HG03095 (cell line): Measurements from ENCODE around the gene SNX3.

ENCODE experiments used
- ATAC-seq: cut with Tn5 transposase; IDR thresholded peaks from one replicate; pipeline ENCODE4 v1.9.1; 2021; ENCODE audit warnings: moderate library complexity; ENCODE audit not compliant: unreplicated experiment

SNX3 gene

GRCh38 chr6:108171291-108171917, 89.4 kb downstream of the SNX3 start:
- ATAC-seq, result no peak

DNA sequence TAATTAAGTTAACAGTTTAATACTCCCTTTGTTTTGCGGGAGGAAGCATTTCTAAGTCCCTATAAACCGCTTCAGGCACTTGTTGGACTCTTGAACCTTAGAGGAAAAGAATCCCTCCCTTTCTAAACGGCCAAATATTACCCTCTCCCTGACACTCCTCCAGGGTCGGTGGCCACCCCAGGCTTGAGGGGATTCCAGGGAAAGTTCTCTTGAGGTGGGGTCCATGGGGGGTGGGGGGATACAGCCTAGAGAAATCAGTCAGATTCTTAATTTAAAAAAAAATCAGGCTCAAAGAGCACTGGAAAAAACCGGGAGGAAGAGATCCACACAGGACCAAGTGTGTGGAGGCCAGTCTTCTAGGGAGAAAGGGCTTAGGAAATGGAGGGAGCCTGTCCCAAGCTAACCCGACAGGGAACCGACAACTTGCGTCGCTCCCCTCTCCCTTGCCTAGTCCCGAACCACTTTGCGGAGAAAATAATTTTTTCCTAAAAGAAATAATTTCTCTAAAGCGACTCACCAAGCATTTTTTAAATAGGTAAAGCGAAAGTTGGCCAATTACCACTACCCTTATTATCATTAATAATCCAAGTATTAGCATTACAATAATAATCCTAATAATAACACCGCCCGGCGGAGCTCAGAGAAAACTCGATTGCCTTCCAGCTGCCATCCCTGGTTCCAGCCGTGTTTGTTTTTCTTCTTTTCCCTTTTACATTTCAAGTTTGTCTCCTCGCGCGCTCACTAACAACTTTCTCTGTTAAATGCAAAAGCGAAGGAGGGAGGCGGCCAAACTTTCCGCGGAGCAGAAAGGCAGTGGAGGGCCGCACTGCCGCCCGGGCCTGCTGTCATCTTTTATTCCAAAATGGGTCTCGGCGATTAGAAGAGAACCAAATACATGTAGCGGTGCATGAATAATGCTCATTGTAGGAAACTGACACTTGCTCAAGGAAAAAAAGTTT, 90.2 kb downstream of the SNX3 start:
- no peak for ATAC-seq

- no peak for ATAC-seq
These were observed 91.1 kb downstream of the SNX3 start for GRCh38 chr6:108169464-108170331.

GRCh38 chr6:108168501-108169463, 92.1 kb downstream of the SNX3 start:
- ATAC-seq, result no peak

DNA sequence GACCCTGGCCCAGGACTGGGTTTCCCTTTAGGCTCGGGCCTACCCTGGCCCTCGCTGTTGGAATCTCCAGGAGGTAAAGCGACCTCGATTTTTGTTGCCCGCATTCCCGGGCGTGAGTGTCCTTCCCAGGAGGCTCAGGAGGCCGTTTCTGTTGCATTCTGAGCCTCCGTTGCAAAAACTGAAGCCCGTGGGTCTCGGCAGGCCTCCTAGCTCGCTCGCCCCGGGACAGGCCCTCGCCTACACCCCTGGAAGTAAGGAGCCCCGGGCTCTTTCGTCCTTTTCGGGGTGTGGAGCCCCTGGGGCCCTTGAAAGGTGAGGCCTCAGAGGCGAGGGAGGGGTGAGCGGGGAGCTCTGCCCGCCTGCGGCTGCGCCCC, 92.8 kb downstream of the SNX3 start:
- no peak for ATAC-seq

- no peak for ATAC-seq
These were observed 93.3 kb downstream of the SNX3 start for GRCh38 chr6:108167449-108168089.

DNA sequence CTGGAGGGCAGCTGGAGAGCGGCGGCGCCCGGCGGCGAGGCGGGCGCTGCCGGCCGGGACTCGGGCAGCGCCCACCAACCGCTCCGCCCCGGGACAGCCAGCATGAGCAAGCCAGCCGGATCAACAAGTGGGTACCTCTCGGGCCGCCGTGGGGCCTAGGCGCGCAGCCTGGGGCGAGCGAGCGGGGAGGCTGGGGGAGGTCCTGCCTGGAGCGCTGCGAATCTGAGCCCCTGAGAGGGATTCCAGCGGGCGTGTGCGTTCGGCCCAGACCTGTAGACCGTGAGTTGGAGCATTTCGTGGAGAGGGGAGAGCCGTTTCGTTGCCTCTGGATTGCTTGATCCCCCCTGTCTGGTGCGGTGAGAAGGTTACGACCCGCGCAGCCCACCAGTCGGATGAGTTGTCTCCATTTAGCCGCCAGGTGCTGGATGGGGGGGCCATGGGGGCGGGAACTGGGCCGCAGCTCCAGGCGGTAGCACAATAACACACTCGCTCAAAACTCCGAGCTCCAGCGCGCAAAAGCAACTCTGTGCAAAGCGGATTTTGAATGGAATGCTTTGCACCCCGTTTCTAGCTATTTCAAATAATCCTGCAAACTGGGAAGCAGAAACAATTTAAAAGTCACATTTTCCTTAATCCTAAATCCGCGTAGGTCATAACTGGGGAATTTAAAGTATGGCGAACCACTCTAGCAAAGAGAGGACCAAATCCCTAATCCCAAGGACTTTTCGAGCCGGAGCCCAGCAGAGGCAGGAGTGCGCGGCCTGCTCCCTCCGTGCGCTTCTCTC, 94.0 kb downstream of the SNX3 start:
- ATAC-seq, result no peak

DNA sequence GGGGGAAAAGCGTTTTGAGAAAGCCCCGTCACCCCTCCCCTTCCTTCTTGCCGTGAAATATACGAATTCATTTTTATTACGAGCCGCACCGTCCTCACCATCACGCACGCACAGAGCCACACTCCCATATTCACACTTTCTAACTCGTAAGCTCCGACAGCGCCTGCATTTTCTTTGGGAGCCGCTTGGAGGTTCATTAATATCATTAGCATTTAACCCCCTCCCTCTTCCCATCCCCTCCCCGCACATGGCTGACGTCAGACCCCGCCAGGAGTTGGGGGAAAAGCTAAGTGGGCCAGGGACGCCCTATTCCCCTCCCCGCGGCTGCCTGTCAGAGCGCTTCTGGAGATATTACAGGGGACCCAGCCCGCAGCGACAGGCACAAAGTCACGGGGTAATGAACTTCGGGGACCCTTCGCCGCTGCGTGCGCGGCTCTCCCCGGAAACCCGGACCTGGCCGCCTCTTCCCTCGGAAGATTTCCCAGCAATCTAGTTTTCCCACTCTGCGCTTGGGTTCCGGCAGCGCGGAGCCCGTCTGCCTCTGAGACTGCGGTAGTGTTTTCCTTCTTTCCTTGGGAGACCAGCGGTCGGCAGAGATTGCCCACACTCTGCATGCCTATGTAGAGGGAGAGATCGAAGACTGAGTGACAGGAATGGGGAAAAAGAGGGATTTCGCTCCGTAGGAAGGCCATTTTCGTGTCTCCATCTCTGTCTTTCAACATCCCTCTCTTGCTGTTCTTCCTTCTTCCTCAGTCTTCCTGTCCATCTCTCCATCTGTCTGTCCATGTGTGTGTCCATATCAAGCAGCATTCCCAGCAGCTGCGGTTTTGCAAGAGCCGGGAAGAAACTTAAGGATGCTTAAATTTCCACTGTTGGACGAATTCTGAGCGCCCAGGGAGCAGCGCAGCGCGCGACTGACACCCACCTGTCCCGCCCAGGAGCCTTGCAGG, 94.9 kb downstream of the SNX3 start, which contains the start of gene NR2E1:
TSS of gene NR2E1 (plus strand) at position 309 of the 950 bp plus-strand sequence. CDS start 744 bp downstream, outside the sequence.
- no peak for ATAC-seq

- no peak for ATAC-seq
These were observed 95.8 kb downstream of the SNX3 start for GRCh38 chr6:108164815-108165706.

GRCh38 chr6:108164543-108164814, 96.4 kb downstream of the SNX3 start:
- no peak for ATAC-seq

GRCh38 chr6:108163644-108164542, 96.9 kb downstream of the SNX3 start:
- ATAC-seq, result no peak

- ATAC-seq, result no peak
These were observed 97.6 kb downstream of the SNX3 start for GRCh38 chr6:108163267-108163643.

GRCh38 chr6:108161724-108162282, 99.0 kb downstream of the SNX3 start:
- ATAC-seq, result no peak
